GM12878 (cell line): Measurements from ENCODE around the gene SNN. TPM values are rescaled to one million over a fixed set of nuclear protein-coding genes. Genes with fewer than 3 reads are reported as not detected.

Experiments
- ATAC-seq: fragments of 200-7000 bp; cut with Tn5 transposase; 3 replicates; pipeline ENCODE4 v1.9.1; 2020; ENCODE audit warnings: mild to moderate bottlenecking, moderate library complexity
- BruUV-seq: library from RNA; stranded (reverse); fragments of 400-500 nt; replicated peaks from 2 replicates; lab custom pipeline; 2021; lab: Mats Ljungman, UMichigan
- CTCF ChIA-PET: fragments of 300-600 bp; sonication (Branson Sonifier 250); formaldehyde crosslinking; extraction: SDS; loops from one replicate; lab custom pipeline; 2021; ENCODE audit warnings: inconsistent platforms; lab: Yijun Ruan, JAX
- POLR2A ChIA-PET: fragments of 350-600 bp; formaldehyde crosslinking; extraction: SDS; loops from one replicate; lab custom pipeline; 2021; ENCODE audit warnings: inconsistent platforms; lab: Charles Lee
- RAD21 ChIA-PET: fragments of 300-600 bp; sonication (Branson Sonifier 250); formaldehyde crosslinking; loops from one replicate; lab custom pipeline; 2023; ENCODE audit warnings: antibody characterized with exemption; ENCODE audit not compliant: unreplicated experiment; lab: Charles Lee
- SMC1A ChIA-PET: fragments of 300-600 bp; sonication (Branson Sonifier 250); formaldehyde crosslinking; loops from one replicate; lab custom pipeline; 2023; ENCODE audit not compliant: unreplicated experiment, uncharacterized antibody; lab: Charles Lee
- DNase-seq: peaks from one replicate; pipeline ENCODE4 v3.0.0-alpha.2; 2011; ENCODE audit warnings: low read depth, low spot score
- FAIRE-seq: peaks from 3 replicates; lab custom pipeline; 2011; peaks lifted over from hg19 to GRCh38; lab: Jason Lieb, UNC
- H2AFZ ChIP-seq: 2 replicates; pipeline ENCODE4 v1.6.0; 2011; ENCODE audit warnings: low read depth, low read length, control low read depth; ENCODE audit not compliant: control insufficient read depth
- H3K27ac ChIP-seq: 2 replicates; pipeline ENCODE4 v1.5.1; 2011; ENCODE audit warnings: control low read depth; ENCODE audit not compliant: control insufficient read depth, insufficient read depth
- H3K27me3 ChIP-seq, 2 experiments: replicated peaks in 1 of 2; 2 replicates each; pipeline versions ENCODE4 v1.6.0 to v1.6.1; 2011; ENCODE audit warnings: low read length in 1 of 2; ENCODE audit not compliant: control insufficient read depth in 2 of 2, insufficient read depth in 2 of 2
- H3K36me3 ChIP-seq, 2 experiments: 2 replicates each; pipeline ENCODE4 v1.5.1; 2011; ENCODE audit warnings: low read length in 1 of 2; ENCODE audit not compliant: control insufficient read depth in 2 of 2, insufficient read depth in 2 of 2
- H3K4me1 ChIP-seq: 2 replicates; pipeline ENCODE4 v1.6.1; 2011; ENCODE audit warnings: mild to moderate bottlenecking, low read length, moderate library complexity, mixed read lengths; ENCODE audit not compliant: control insufficient read depth, insufficient read depth
- H3K4me2 ChIP-seq: 2 replicates; pipeline ENCODE4 v1.6.0; 2011; ENCODE audit warnings: control low read depth; ENCODE audit not compliant: control insufficient read depth, insufficient read depth
- H3K4me3 ChIP-seq: fragments of 200-600 bp; sonication (generic); 2 replicates; pipeline ENCODE4 v1.5.1; 2016
- H3K79me2 ChIP-seq: 2 replicates; pipeline ENCODE4 v1.6.0; 2011; ENCODE audit warnings: low read length; ENCODE audit not compliant: control insufficient read depth, insufficient read depth
- H3K9ac ChIP-seq: 2 replicates; pipeline ENCODE4 v1.8.0; 2011; ENCODE audit warnings: low read length, control low read depth, mixed read lengths; ENCODE audit not compliant: control insufficient read depth, insufficient read depth
- H3K9me3 ChIP-seq: replicated peaks from 3 replicates; pipeline ENCODE4 v1.5.1; 2011; ENCODE audit warnings: mild to moderate bottlenecking, low read length; ENCODE audit not compliant: control insufficient read depth, insufficient read depth
- H4K20me1 ChIP-seq: 2 replicates; pipeline ENCODE4 v1.6.0; 2011; ENCODE audit not compliant: control insufficient read depth, insufficient read depth
- ATF7 ChIP-seq: fragments of 450-650 bp; IDR thresholded peaks from 2 replicates; pipeline ENCODE4 v1.6.1; 2016; ENCODE audit warnings: low read depth, mild to moderate bottlenecking
- CREB1 ChIP-seq: IDR thresholded peaks from 2 replicates; pipeline ENCODE4 v1.6.1; 2012; ENCODE audit warnings: low read depth, mild to moderate bottlenecking, inconsistent platforms
- CREM ChIP-seq: IDR thresholded peaks from 2 replicates; pipeline ENCODE4 v1.6.1; 2014; ENCODE audit warnings: antibody characterized with exemption, low read depth
- EGR1 ChIP-seq, 2 experiments: IDR thresholded peaks; 1 replicate in 1 of 2; 2 replicates in 1 of 2; pipeline ENCODE4 v1.6.1; 2011 to 2012; ENCODE audit warnings: low read depth in 2 of 2, low read length in 2 of 2, borderline replicate concordance in 1 of 2, mild to moderate bottlenecking in 1 of 2, moderate library complexity in 1 of 2
- EP300 ChIP-seq, 2 experiments: fragments of 150-350 bp in 1 of 2; IDR thresholded peaks; 2 replicates each; pipeline ENCODE4 v1.6.1; 2011 to 2012; ENCODE audit warnings: low read depth in 2 of 2, low read length in 2 of 2, borderline replicate concordance in 1 of 2, improper control_type of control experiment in 1 of 2, inconsistent platforms in 1 of 2; ENCODE audit not compliant: control insufficient read depth in 1 of 2
- ETV6 ChIP-seq, 2 experiments: fragments of 450-650 bp in 1 of 2; IDR thresholded peaks in 1 of 2; conservative IDR thresholded peaks in 1 of 2; 2 replicates each; pipeline ENCODE4 v1.6.1; 2014; ENCODE audit warnings: antibody characterized with exemption in 1 of 2, borderline replicate concordance in 1 of 2, low read depth in 1 of 2, mild to moderate bottlenecking in 1 of 2, moderate library complexity in 1 of 2
- FOS ChIP-seq: IDR thresholded peaks from 3 replicates; pipeline ENCODE4 v1.6.1; 2011; ENCODE audit warnings: borderline replicate concordance; ENCODE audit not compliant: insufficient read length; ENCODE audit errors: extremely low read depth
- MTA3 ChIP-seq: IDR thresholded peaks from 2 replicates; pipeline ENCODE4 v1.6.1; 2012; ENCODE audit warnings: low read length, inconsistent platforms, borderline replicate concordance
- PAX5 ChIP-seq: IDR thresholded peaks from 2 replicates; pipeline ENCODE4 v1.6.1; 2011; ENCODE audit warnings: low read depth, low read length, borderline replicate concordance
- POLR2AphosphoS5 ChIP-seq: IDR thresholded peaks from 2 replicates; pipeline ENCODE4 v1.6.1; 2011; ENCODE audit warnings: mild to moderate bottlenecking, low read length, inconsistent platforms
- SMAD5 ChIP-seq: IDR thresholded peaks from 2 replicates; pipeline ENCODE4 v1.6.1; 2016; ENCODE audit warnings: antibody characterized with exemption, low read depth
- SRF ChIP-seq, 2 experiments: IDR thresholded peaks; 2 replicates each; pipeline ENCODE4 v1.6.1; 2011; ENCODE audit warnings: low read depth in 2 of 2, low read length in 2 of 2, mild to moderate bottlenecking in 1 of 2, moderate library complexity in 1 of 2
- TAF1 ChIP-seq: IDR thresholded peaks from 2 replicates; pipeline ENCODE4 v1.6.1; 2011; ENCODE audit warnings: mild to moderate bottlenecking, low read depth, low read length, borderline replicate concordance
- TCF12 ChIP-seq: IDR thresholded peaks from 2 replicates; pipeline ENCODE4 v1.6.1; 2011; ENCODE audit warnings: low read depth, mild to moderate bottlenecking, low read length
- TCF7 ChIP-seq: IDR thresholded peaks from 2 replicates; pipeline ENCODE4 v1.6.1; 2014; ENCODE audit warnings: antibody characterized with exemption, borderline replicate concordance
- ZNF384 ChIP-seq: IDR thresholded peaks from 2 replicates; pipeline ENCODE4 v1.6.1; 2012; ENCODE audit warnings: low read depth, mild to moderate bottlenecking, low read length, improper control_type of control experiment, borderline replicate concordance
- WGBS: methylation state at CpG from one replicate; pipeline ENCODE4 v1.1.6; 2016; ENCODE audit warnings: low lambda C conversion rate; ENCODE audit not compliant: insufficient replicate concordance, insufficient coverage; ENCODE audit errors: missing lambda C conversion rate; 5-methylcytosine and 5-hydroxymethylcytosine counted together
- in situ Hi-C: fragments of 300-500 bp; cut with MboI; formaldehyde crosslinking; loops from 9 replicates; pipeline ENCODE4 v1.14.3; 2018; ENCODE audit warnings: mixed read lengths
- intact Hi-C: fragments of 100-400 bp; cut with micrococcal nuclease; formaldehyde crosslinking; loops from one replicate; pipeline ENCODE4 v1.14.2; 2022; ENCODE audit not compliant: unreplicated experiment
- polyA plus RNA-seq, 11 experiments: library from polyadenylated mRNA; depleted of rRNA in 4 of 11; unstranded in 6 of 11; stranded (reverse) in 5 of 11; fragments of >200 nt; fragmentation: Nextera tagmentation in 4 of 11; fragmentation: Illumina TruSeq in 1 of 11; extraction: Ambion mirVana in 4 of 11; extraction: Trizol in 1 of 11; gene quantifications; 1 replicate in 1 of 11; 2 replicates in 10 of 11; pipeline versions ENCODE4 v1.2.1 to v1.2.3, GENCODE V29; 2011 to 2016; ENCODE audit warnings: inconsistent platforms in 2 of 11, missing spikeins in 2 of 11, low read depth in 1 of 11
- total RNA-seq, 4 experiments: library from RNA; depleted of rRNA in 3 of 4; stranded (reverse); fragments of >200 nt in 3 of 4; fragmentation: Illumina TruSeq in 1 of 4; extraction: Trizol in 1 of 4; gene quantifications; 2 replicates each; pipeline versions ENCODE4 v1.2.1 to v1.2.3, GENCODE V29; 2013 to 2021

The SNN gene
- total and polyA plus RNA-seq, 10 of the 15 experiments (the other 5 are each of a cell fraction or from before 2014, with no cell fraction given) = 2.2 to 43.4 (median 27.8) TPM

DNA sequence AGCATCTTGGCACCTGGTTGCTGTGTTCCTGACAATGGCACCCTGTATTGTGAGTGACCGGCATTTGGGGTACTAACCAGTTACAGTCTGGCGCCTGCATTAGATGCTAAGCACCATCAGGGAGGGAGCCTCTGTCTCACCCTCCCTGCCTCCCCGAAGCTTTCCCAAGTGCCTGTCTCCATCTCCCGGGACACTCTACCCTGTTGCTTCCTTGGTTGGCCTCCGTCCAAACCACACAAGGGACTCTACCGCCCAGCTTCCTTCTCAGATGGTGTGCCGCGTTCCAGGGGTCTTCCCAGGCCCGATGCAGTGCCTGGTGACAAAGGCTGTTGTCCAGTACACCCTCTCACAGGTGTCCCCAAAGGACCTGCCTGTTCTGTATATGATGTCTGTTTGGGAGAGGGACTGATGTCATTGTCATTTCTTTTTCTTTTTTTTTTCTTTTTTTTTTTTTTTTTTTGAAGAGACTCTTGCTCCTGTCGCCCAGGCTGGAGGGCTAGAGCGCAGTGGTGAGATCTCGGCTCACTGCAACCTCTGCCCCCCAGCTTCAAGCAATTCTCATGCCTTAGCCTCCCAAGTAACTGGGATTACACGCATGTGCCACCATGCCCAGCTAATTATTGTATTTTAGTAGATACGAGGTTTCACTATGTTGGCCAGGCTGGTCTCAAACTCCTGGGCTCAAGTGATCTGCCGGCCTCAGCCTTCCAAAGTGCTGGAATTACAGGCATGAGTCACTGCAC is 6.7 kb downstream of the SNN start:
- Histone ChIP-seq H3K4me2 (no peak overlapping the region), H3K79me2 (peaks cover 42% of the 10 kb centered on the region), H3K36me3 (peaks cover 27 to 29% of the 10 kb centered on the region in 2 experiments)

More for the DNA sequence above, 6.7 kb downstream of the SNN start:
- H4K20me1 ChIP-seq = peaks cover 10% of the 10 kb centered on the region
- DNase-seq = no peak
- no peak overlapping the region for H2AFZ ChIP-seq
- in situ Hi-C loops (loop anchor here (25.0 kb wide), 1 partner anchor 713 kb away; no protein-coding TSS in a partner anchor), intact Hi-C loops (loop anchor here (5.0 kb wide), 1 partner anchor 93 kb away; no protein-coding TSS in a partner anchor)
- BruUV-seq = no TSS peak
- H3K27me3 ChIP-seq = no peaks in the 10 kb centered on the region
- no peaks in the 10 kb centered on the region for H3K9me3 ChIP-seq
- ChIA-PET CTCF (interaction anchor here (1.3 to 1.5 kb wide), 2 partner anchors 31 to 40 kb away, joined by 3 read pairs; no protein-coding TSS in a partner anchor), SMC1A (interaction anchor here (1.0 to 6.8 kb wide), 2 partner anchors 42 to 57 kb away, joined by 3 to 41 read pairs; no protein-coding TSS in a partner anchor), RAD21 (interaction anchor here (1.0 to 1.3 kb wide), 2 partner anchors 32 to 92 kb away, joined by 3 to 4 read pairs; no protein-coding TSS in a partner anchor), POLR2A (interaction anchor here (0.7 kb wide), 1 partner anchor 21 kb away, joined by 4 read pairs; no protein-coding TSS in a partner anchor)
- H3K27ac ChIP-seq = no peak overlapping the region
- 76% methylated on average over 15 of the region's 15 CpGs for WGBS
- ATAC-seq = no peak
- no peak overlapping the region for H3K9ac ChIP-seq
- H3K4me3 ChIP-seq = no peak overlapping the region
- TF ChIP-seq ATF7 = no peak
- no peak for TF ChIP-seq CREM
- no peak for TF ChIP-seq CREB1
- peak; percentile 32; the same call in 1 of the 2 replicates for TF ChIP-seq POLR2AphosphoS5
- TF ChIP-seq SMAD5 = no peak
- no peak for TF ChIP-seq EP300 (IDR thresholded peaks at IDR 0.05; ENCODE audit: borderline replicate concordance in 1 of 2, control insufficient read depth in 1 of 2, low read depth in 2 of 2, low read length in 2 of 2)
- no peak for TF ChIP-seq TCF12
- no peak for TF ChIP-seq TCF7
- TF ChIP-seq ZNF384 = peak; percentile 45; the same call in 1 of the 2 replicates
- TF ChIP-seq EGR1 (IDR thresholded peaks at IDR 0.05; ENCODE audit: borderline replicate concordance in 1 of 2, low read depth in 2 of 2, low read length in 2 of 2) = no peak
- TF ChIP-seq ETV6 (conservative IDR thresholded peaks at IDR 0.05 in 1 of 2, IDR thresholded peaks at IDR 0.05 in 1 of 2; ENCODE audit: borderline replicate concordance in 1 of 2, low read depth in 1 of 2) = no peak
- no peak for TF ChIP-seq PAX5
- no peak for TF ChIP-seq FOS
- TF ChIP-seq MTA3 = no peak
- TF ChIP-seq SRF (IDR thresholded peaks at IDR 0.05; ENCODE audit: low read depth in 2 of 2, low read length in 2 of 2) = no peak
- no peak for TF ChIP-seq TAF1
- no peak for FAIRE-seq
- peaks cover 71% of the 10 kb centered on the region for H3K4me1 ChIP-seq
